Keratinocyte (primary cell): Measurements from ENCODE around the gene NTSR1. TPM values are rescaled to one million over a fixed set of nuclear protein-coding genes. Genes with fewer than 3 reads are reported as not detected.

Experiments used
- DNase-seq: peaks from one replicate; pipeline ENCODE4 v3.0.0-alpha.2; 2011; ENCODE audit warnings: low read depth, missing footprints, low spot score
- FAIRE-seq: peaks from 2 replicates; lab custom pipeline; 2011; peaks lifted over from hg19 to GRCh38; lab: Jason Lieb, UNC
- H2AFZ ChIP-seq: 2 replicates; pipeline ENCODE4 v1.6.0; 2012; ENCODE audit warnings: low read length, control low read depth, inconsistent platforms; ENCODE audit not compliant: control insufficient read depth
- H3K27ac ChIP-seq: 2 replicates; pipeline ENCODE4 v1.5.1; 2011; ENCODE audit warnings: low read length; ENCODE audit not compliant: control insufficient read depth, insufficient read depth
- H3K27me3 ChIP-seq: 3 replicates; pipeline ENCODE4 v1.6.0; 2011; ENCODE audit warnings: low read length; ENCODE audit not compliant: control insufficient read depth, insufficient read depth; ENCODE audit errors: extremely low read depth
- H3K36me3 ChIP-seq, 2 experiments: 2 replicates in 1 of 2; 3 replicates in 1 of 2; pipeline ENCODE4 v1.5.1; 2011; ENCODE audit warnings: low read length in 2 of 2, mild to moderate bottlenecking in 1 of 2; ENCODE audit not compliant: control insufficient read depth in 2 of 2, insufficient read depth in 2 of 2; ENCODE audit errors: extremely low read depth in 1 of 2
- H3K4me1 ChIP-seq: 3 replicates; pipeline ENCODE4 v1.5.1; 2011; ENCODE audit warnings: low read length; ENCODE audit not compliant: control insufficient read depth, insufficient read depth; ENCODE audit errors: extremely low read depth
- H3K4me2 ChIP-seq: 3 replicates; pipeline ENCODE4 v1.6.0; 2011; ENCODE audit warnings: low read depth, low read length; ENCODE audit not compliant: control insufficient read depth, insufficient read depth; ENCODE audit errors: extremely low read depth
- H3K4me3 ChIP-seq, 3 experiments: fragments of 200-600 bp in 1 of 3; sonication (generic) in 1 of 3; 2 replicates in 2 of 3; 3 replicates in 1 of 3; pipeline ENCODE4 v1.5.1; 2011 to 2016; ENCODE audit warnings: low read length in 3 of 3, mild to moderate bottlenecking in 3 of 3, control low read depth in 2 of 3, inconsistent platforms in 1 of 3, low read depth in 1 of 3, mixed read lengths in 1 of 3, mixed run types in 1 of 3, moderate library complexity in 1 of 3; ENCODE audit not compliant: control insufficient read depth in 2 of 3, insufficient read depth in 2 of 3; ENCODE audit errors: extremely low read depth in 1 of 3
- H3K79me2 ChIP-seq: 2 replicates; pipeline ENCODE4 v1.6.0; 2012; ENCODE audit warnings: low read length; ENCODE audit not compliant: control insufficient read depth, insufficient read depth
- H3K9ac ChIP-seq: 3 replicates; pipeline ENCODE4 v1.6.0; 2011; ENCODE audit warnings: low read length; ENCODE audit not compliant: control insufficient read depth, insufficient read depth; ENCODE audit errors: extremely low read depth
- H3K9me1 ChIP-seq: 3 replicates; pipeline ENCODE4 v1.6.0; 2011; ENCODE audit warnings: low read length; ENCODE audit not compliant: control insufficient read depth, insufficient read depth; ENCODE audit errors: extremely low read depth
- H3K9me3 ChIP-seq: 2 replicates; pipeline ENCODE4 v1.5.1; 2012; ENCODE audit warnings: low read depth, low read length; ENCODE audit not compliant: control insufficient read depth
- H4K20me1 ChIP-seq: 3 replicates; pipeline ENCODE4 v1.6.0; 2011; ENCODE audit warnings: low read length; ENCODE audit not compliant: control insufficient read depth, insufficient read depth; ENCODE audit errors: extremely low read depth
- CTCF ChIP-seq, 3 experiments: IDR thresholded peaks in 1 of 3; conservative IDR thresholded peaks in 1 of 3; optimal IDR thresholded peaks in 1 of 3; 2 replicates in 2 of 3; 3 replicates in 1 of 3; pipeline versions ENCODE3 to v1.5.1; 2011; ENCODE audit warnings: low read length in 3 of 3, mild to moderate bottlenecking in 3 of 3, moderate library complexity in 2 of 3, control low read depth in 1 of 3, inconsistent platforms in 1 of 3; ENCODE audit not compliant: insufficient read depth in 2 of 3; ENCODE audit errors: extremely low read depth in 1 of 3
- EZH2 ChIP-seq: IDR thresholded peaks from one replicate; pipeline ENCODE4 v1.6.1; 2012; ENCODE audit warnings: inconsistent platforms, mild to moderate bottlenecking, low read length, moderate library complexity
- dilution Hi-C: fragments of 300-500 bp; cut with MboI; formaldehyde crosslinking; loops from one replicate; pipeline ENCODE4 v1.7.0; 2020; ENCODE audit warnings: low sequenced_read_pairs; ENCODE audit not compliant: extremely low pct_ligation_motif_present
- polyA plus RNA-seq, 5 experiments: library from polyadenylated mRNA; depleted of rRNA in 3 of 5; stranded (reverse) in 3 of 5; stranded (forward) in 1 of 5; unstranded in 1 of 5; fragments of >200 nt; gene quantifications; 1 replicate in 1 of 5; 2 replicates in 3 of 5; 3 replicates in 1 of 5; pipeline versions ENCODE4 v1.2.1 to v1.2.3, GENCODE V29; 2011 to 2012; ENCODE audit warnings: missing spikeins in 2 of 5, low read depth in 1 of 5, low replicate concordance in 1 of 5

NTSR1 gene
- polyA plus RNA-seq, 1 donor (not counting 4 experiments of a cell fraction or from before 2014, with no cell fraction given), result 0.55 TPM

GRCh38 chr20:62742550-62742949 is 33.9 kb downstream of the NTSR1 start:
- H3K79me2 ChIP-seq, result no peaks in the 10 kb centered on the region
- H3K4me2 ChIP-seq, result no peak overlapping the region

GRCh38 chr20:62742979-62743776 is 34.5 kb downstream of the NTSR1 start:
- no peak overlapping the region for H2AFZ ChIP-seq
- TF ChIP-seq EZH2 (no peak), CTCF (optimal IDR thresholded peaks at IDR 0.05 in 1 of 3, IDR thresholded peaks at IDR 0.05 in 1 of 3, conservative IDR thresholded peaks at IDR 0.05 in 1 of 3; ENCODE audit: extremely low read depth in 1 of 3, insufficient read depth in 2 of 3, low read length in 3 of 3) (no peak)
- dilution Hi-C loops, result no loop called here
- no peak overlapping the region for H3K9ac ChIP-seq
- no peaks in the 10 kb centered on the region for H3K9me3 ChIP-seq
- H3K4me1 ChIP-seq, result peaks cover 34% of the 10 kb centered on the region
- H3K36me3 ChIP-seq, result no peaks in the 10 kb centered on the region
- H3K4me3 ChIP-seq, result no peak overlapping the region
- H3K27ac ChIP-seq, result no peak overlapping the region
- H3K27me3 ChIP-seq, result peaks cover 3% of the 10 kb centered on the region
- H3K4me2 ChIP-seq, result no peak overlapping the region
- H3K79me2 ChIP-seq, result no peaks in the 10 kb centered on the region
- no peaks in the 10 kb centered on the region for H3K9me1 ChIP-seq
- no peak for DNase-seq
- no peak for FAIRE-seq
- H4K20me1 ChIP-seq, result no peaks in the 10 kb centered on the region

More at GRCh38 chr20:62742550-62742949, 33.9 kb downstream of the NTSR1 start:
- Histone ChIP-seq H4K20me1 (no peaks in the 10 kb centered on the region), H2AFZ (no peak overlapping the region), H3K4me1 (peaks cover 38% of the 10 kb centered on the region), H3K9me1 (no peaks in the 10 kb centered on the region), H3K27ac (no peak overlapping the region), H3K36me3 (no peaks in the 10 kb centered on the region), H3K4me3 (no peak overlapping the region), H3K9ac (no peak overlapping the region), H3K9me3 (no peaks in the 10 kb centered on the region), H3K27me3 (peaks cover 3% of the 10 kb centered on the region)
- dilution Hi-C loops, result no loop called here
- DNase-seq (no peak), FAIRE-seq (no peak)
- TF ChIP-seq CTCF (optimal IDR thresholded peaks at IDR 0.05 in 1 of 3, IDR thresholded peaks at IDR 0.05 in 1 of 3, conservative IDR thresholded peaks at IDR 0.05 in 1 of 3; ENCODE audit: extremely low read depth in 1 of 3, insufficient read depth in 2 of 3, low read length in 3 of 3), result no peak
- no peak for TF ChIP-seq EZH2
